Upper lobe of left lung (tissue), 6 donors: ENCODE results near the gene E2F8. TPM values are rescaled to one million over a fixed set of nuclear protein-coding genes. Genes with fewer than 3 reads are reported as not detected.
A peak's percentile ranks its signal among the peaks of the same experiment; 100 is the strongest.

ENCODE experiments used
- ATAC-seq, 2 donors: fragments of 200-7000 bp; cut with Tn5 transposase; one replicate each; pipeline ENCODE4 v1.9.1; 2022; ENCODE audit warnings: mild to moderate bottlenecking in 2 of 2, moderate library complexity in 2 of 2; ENCODE audit not compliant: low FRiP score in 2 of 2
- DNase-seq, 2 donors: peaks; one replicate each; pipeline ENCODE4 v3.0.0-alpha.2; 2019 to 2020
- H3K27ac ChIP-seq, 4 donors: fragments of 200-600 bp; sonication (generic); one replicate each; pipeline ENCODE4 v1.5.1; 2016 to 2019
- H3K27me3 ChIP-seq, 4 donors: fragments of 200-600 bp; sonication (generic); one replicate each; pipeline ENCODE4 v1.5.1; 2017 to 2019
- H3K36me3 ChIP-seq, 4 donors: fragments of 200-600 bp; sonication (generic); one replicate each; pipeline ENCODE4 v1.5.1; 2016 to 2019
- H3K4me1 ChIP-seq, 4 donors: fragments of 200-600 bp; sonication (generic); one replicate each; pipeline ENCODE4 v1.5.1; 2018 to 2019
- H3K4me3 ChIP-seq, 4 donors: fragments of 200-600 bp; sonication (generic); one replicate each; pipeline ENCODE4 v1.5.1; 2017 to 2019; ENCODE audit warnings: mild to moderate bottlenecking in 2 of 4, moderate library complexity in 1 of 4
- H3K9me3 ChIP-seq, 4 donors: fragments of 200-600 bp; sonication (generic); one replicate each; pipeline ENCODE4 v1.5.1; 2018 to 2019
- CTCF ChIP-seq, 6 experiments: fragments of 450-650 bp in 4 of 6; fragments of 200-600 bp in 2 of 6; sonication (generic) in 2 of 6; IDR thresholded peaks; one replicate each; pipeline ENCODE4 v1.5.1; 2016 to 2019; ENCODE audit warnings: antibody characterized with exemption in 6 of 6
- EP300 ChIP-seq, 4 donors: sonication (generic); formaldehyde crosslinking; IDR thresholded peaks; one replicate each; pipeline ENCODE4 v1.5.1; 2017; ENCODE audit warnings: antibody characterized with exemption in 4 of 4, control low read depth in 2 of 4
- POLR2A ChIP-seq, 4 donors: fragments of 450-650 bp; IDR thresholded peaks; one replicate each; pipeline ENCODE4 v1.5.1; 2016 to 2017; ENCODE audit warnings: antibody characterized with exemption in 4 of 4, mild to moderate bottlenecking in 2 of 4
- POLR2AphosphoS5 ChIP-seq, 2 donors: sonication (generic); formaldehyde crosslinking; IDR thresholded peaks; one replicate each; pipeline ENCODE4 v1.5.1; 2017; ENCODE audit warnings: antibody characterized with exemption in 2 of 2
- WGBS, 2 donors: methylation state at CpG; one replicate each; pipeline ENCODE4 v1.1.5; 2017 to 2018; 5-methylcytosine and 5-hydroxymethylcytosine counted together
- total RNA-seq, 6 donors: library from RNA; depleted of rRNA in 4 of 6; stranded (reverse); fragments of >200 nt in 4 of 6; gene quantifications; one replicate each; pipeline versions ENCODE4 v1.1.0 to v1.2.1, GENCODE V29; 2016 to 2021
- donor health status: DM: no; HTN: no; CAD: no; lungs with moderate emphysema.
- donor health status: DM: no; HTN: yes; CAD: no; lungs with severe emphysema.

Gene E2F8
- total RNA-seq: 1 to 10 TPM in 4 of 6 donors, under 1 TPM in 2; 0.40 to 1.6 (median 1.1) TPM

GRCh38 chr11:19240420-19241259 is at the start of gene E2F8:
E2F8 (minus strand) TSS chr11:19240945; CDS start chr11:19240121, 824 bp downstream.
- H3K27ac ChIP-seq: no peak within 1 kb of the TSS
- DNase-seq: peak; percentile 95 to 97
- H3K9me3 ChIP-seq: no peaks in the 10 kb centered on the region
- TF ChIP-seq CTCF (IDR thresholded peaks at IDR 0.05) (no peak), POLR2AphosphoS5 (IDR thresholded peaks at IDR 0.05) (peak in 1 of 2 donors; percentile 58)
- 1 to 2% methylated on average over 28 to 29 of the region's 59 CpGs for WGBS, 2 donors
- peak; percentile 87 to 96 for ATAC-seq
- H3K4me1 ChIP-seq: peaks cover 27 to 46% (median 30%) of the 10 kb centered on the region in 4 donors
- no peaks in the 10 kb centered on the region for H3K36me3 ChIP-seq
- H3K27me3 ChIP-seq: peaks cover 0 to 22% (median 13%) of the 10 kb centered on the region in 4 donors
- peak within 1 kb of the TSS; percentile 15 to 92 (median 77) for H3K4me3 ChIP-seq

DNA sequence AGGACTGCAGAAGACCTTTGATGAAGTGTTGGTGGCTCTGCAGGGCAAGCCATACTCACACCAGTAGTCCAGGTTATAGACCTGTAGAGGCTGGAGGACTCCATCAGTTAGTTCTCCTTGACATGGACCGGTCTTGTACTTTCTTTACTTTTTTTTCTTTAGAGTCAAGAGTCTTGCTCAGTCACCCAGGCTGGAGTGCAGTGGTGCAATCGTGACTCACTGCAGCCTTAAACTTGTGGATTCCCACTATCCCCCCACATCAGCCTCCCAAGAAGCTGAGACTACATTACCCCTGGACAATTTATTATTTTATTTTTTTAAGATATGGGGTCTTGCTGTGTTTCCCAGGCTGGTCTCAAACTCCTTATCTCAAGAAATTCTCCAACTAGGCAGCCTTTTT is 49.6 kb upstream of the E2F8 start:
- DNase-seq (no peak), ATAC-seq (peak in 1 of 2 donors; percentile 59)
- 72 to 93% methylated on average over 2 of the region's 2 CpGs for whole genome bisulfite sequencing, 2 donors

GRCh38 chr11:19288256-19288655 is 47.5 kb upstream of the E2F8 start:
- Histone ChIP-seq H3K4me3 (no peak overlapping the region), H3K4me1 (no peaks in the 10 kb centered on the region), H3K27me3 (no peaks in the 10 kb centered on the region), H3K27ac (no peak overlapping the region), H3K9me3 (no peaks in the 10 kb centered on the region), H3K36me3 (no peaks in the 10 kb centered on the region)
- no peak for ATAC-seq
- TF ChIP-seq POLR2A (IDR thresholded peaks at IDR 0.05): no peak
- no peak for TF ChIP-seq EP300 (IDR thresholded peaks at IDR 0.05)
- TF ChIP-seq CTCF (IDR thresholded peaks at IDR 0.05): no peak
- no peak for TF ChIP-seq POLR2AphosphoS5 (IDR thresholded peaks at IDR 0.05)
- WGBS, 2 donors: 74 to 96% methylated on average over 3 of the region's 3 CpGs
- DNase-seq: no peak

More for the DNA sequence above, 49.6 kb upstream of the E2F8 start:
- H3K4me3 ChIP-seq: no peak overlapping the region
- no peak overlapping the region for H3K27ac ChIP-seq
- no peaks in the 10 kb centered on the region for H3K9me3 ChIP-seq
- no peaks in the 10 kb centered on the region for H3K36me3 ChIP-seq
- H3K4me1 ChIP-seq: no peaks in the 10 kb centered on the region
- TF ChIP-seq EP300 (IDR thresholded peaks at IDR 0.05): no peak
- no peak for TF ChIP-seq POLR2AphosphoS5 (IDR thresholded peaks at IDR 0.05)
- no peak for TF ChIP-seq POLR2A (IDR thresholded peaks at IDR 0.05)
- TF ChIP-seq CTCF (IDR thresholded peaks at IDR 0.05): no peak
- H3K27me3 ChIP-seq: no peaks in the 10 kb centered on the region

DNA sequence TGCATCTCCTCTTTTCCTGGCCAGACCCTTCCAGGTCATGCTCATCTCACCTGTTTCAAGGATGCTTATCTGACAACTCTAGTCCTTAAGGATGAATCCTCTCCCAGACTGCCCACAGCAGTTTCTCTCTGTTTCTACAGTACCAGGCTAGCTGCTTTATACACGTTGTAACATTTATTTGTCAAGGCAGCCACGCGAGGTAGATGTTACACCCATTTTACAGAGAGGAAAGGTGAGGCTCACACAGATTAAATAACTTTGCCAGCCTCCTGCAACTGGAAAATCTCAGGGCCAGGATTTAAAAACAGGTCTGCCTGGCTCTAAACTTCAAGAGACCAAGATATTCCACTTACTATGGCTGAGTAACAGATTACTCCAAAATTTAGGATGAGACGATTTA is 45.7 kb upstream of the E2F8 start:
- ATAC-seq: no peak
- 90 to 92% methylated on average over 4 of the region's 4 CpGs for WGBS, 2 donors
- no peak for DNase-seq
- Histone ChIP-seq H3K36me3 (no peaks in the 10 kb centered on the region), H3K9me3 (no peaks in the 10 kb centered on the region), H3K4me1 (no peaks in the 10 kb centered on the region), H3K4me3 (no peak overlapping the region), H3K27ac (no peak overlapping the region), H3K27me3 (no peaks in the 10 kb centered on the region)
- TF ChIP-seq EP300 (IDR thresholded peaks at IDR 0.05) (no peak), POLR2AphosphoS5 (IDR thresholded peaks at IDR 0.05) (no peak), CTCF (IDR thresholded peaks at IDR 0.05) (no peak), POLR2A (IDR thresholded peaks at IDR 0.05) (no peak)
